ENCODE measurements around the gene CACNA2D3. TPM values are rescaled to one million over a fixed set of nuclear protein-coding genes. Genes with fewer than 3 reads are reported as not detected.

Gene CACNA2D3
- total RNA-seq, 1 donor from 2014 or later = 10.0 TPM

GRCh38 chr3:54237788-54238502 lies 115.6 kb downstream of the CACNA2D3 start:
- Mint-ChIP-seq H3K27me3 (ENCODE audit: unreplicated experiment) (no peaks in the 10 kb centered on the region), H3K36me3 (ENCODE audit: unreplicated experiment) (no peaks in the 10 kb centered on the region), H3K9me3 (ENCODE audit: unreplicated experiment) (no peaks in the 10 kb centered on the region), H3K4me1 (ENCODE audit: low read depth, unreplicated experiment) (no peaks in the 10 kb centered on the region), H3K27ac (ENCODE audit: unreplicated experiment) (no peak overlapping the region), H3K4me3 (ENCODE audit: unreplicated experiment) (no peak overlapping the region)
- no peak for TF ChIP-seq CTCF (IDR thresholded peaks at IDR 0.05; ENCODE audit: partially characterized antibody, unreplicated experiment)
- no peak for DNase-seq

- Mint-ChIP-seq H3K36me3 (ENCODE audit: unreplicated experiment) (no peaks in the 10 kb centered on the region), H3K4me1 (ENCODE audit: low read depth, unreplicated experiment) (no peaks in the 10 kb centered on the region), H3K4me3 (ENCODE audit: unreplicated experiment) (no peak overlapping the region), H3K27me3 (ENCODE audit: unreplicated experiment) (no peaks in the 10 kb centered on the region), H3K27ac (ENCODE audit: unreplicated experiment) (no peak overlapping the region), H3K9me3 (ENCODE audit: unreplicated experiment) (no peaks in the 10 kb centered on the region)
- no peak for TF ChIP-seq CTCF (IDR thresholded peaks at IDR 0.05; ENCODE audit: partially characterized antibody, unreplicated experiment)
- no peak for DNase-seq
These were observed 118.0 kb downstream of the CACNA2D3 start for GRCh38 chr3:54240309-54240708.

- Mint-ChIP-seq H3K9me3 (ENCODE audit: unreplicated experiment) (no peaks in the 10 kb centered on the region), H3K36me3 (ENCODE audit: unreplicated experiment) (peaks cover 5% of the 10 kb centered on the region), H3K27me3 (ENCODE audit: unreplicated experiment) (no peaks in the 10 kb centered on the region), H3K4me3 (ENCODE audit: unreplicated experiment) (no peak overlapping the region), H3K27ac (ENCODE audit: unreplicated experiment) (no peak overlapping the region), H3K4me1 (ENCODE audit: low read depth, unreplicated experiment) (no peaks in the 10 kb centered on the region)
- no peak for DNase-seq
- TF ChIP-seq CTCF (IDR thresholded peaks at IDR 0.05; ENCODE audit: partially characterized antibody, unreplicated experiment) = no peak
These were observed 120.9 kb downstream of the CACNA2D3 start for GRCh38 chr3:54243056-54243931.

- H3K36me3 Mint-ChIP-seq (ENCODE audit: unreplicated experiment) = peaks cover 5% of the 10 kb centered on the region
- no peaks in the 10 kb centered on the region for H3K9me3 Mint-ChIP-seq (ENCODE audit: unreplicated experiment)
- TF ChIP-seq CTCF (IDR thresholded peaks at IDR 0.05; ENCODE audit: partially characterized antibody, unreplicated experiment) = no peak
- H3K4me3 Mint-ChIP-seq (ENCODE audit: unreplicated experiment) = no peak overlapping the region
- no peak for DNase-seq
- H3K4me1 Mint-ChIP-seq (ENCODE audit: low read depth, unreplicated experiment) = no peaks in the 10 kb centered on the region
- no peaks in the 10 kb centered on the region for H3K27me3 Mint-ChIP-seq (ENCODE audit: unreplicated experiment)
- no peak overlapping the region for H3K27ac Mint-ChIP-seq (ENCODE audit: unreplicated experiment)
These were observed 121.8 kb downstream of the CACNA2D3 start for GRCh38 chr3:54243960-54244682.
